Rectal smooth muscle tissue (tissue), 1 donor: ENCODE measurements around the gene STRADA.

Experiments used
- H3K27ac ChIP-seq: one replicate; pipeline ENCODE4 v1.7.0; 2013; ENCODE audit warnings: low read depth, low read length, inconsistent platforms
- H3K27me3 ChIP-seq: one replicate; pipeline ENCODE4 v1.7.0; 2013; ENCODE audit warnings: low read length; ENCODE audit not compliant: control insufficient read depth, insufficient read depth
- H3K36me3 ChIP-seq: one replicate; pipeline ENCODE4 v1.7.0; 2013; ENCODE audit warnings: low read length; ENCODE audit not compliant: control insufficient read depth, insufficient read depth
- H3K4me1 ChIP-seq: one replicate; pipeline ENCODE4 v1.7.0; 2013; ENCODE audit warnings: low read length; ENCODE audit not compliant: control insufficient read depth, insufficient read depth
- H3K4me3 ChIP-seq: one replicate; pipeline ENCODE4 v1.7.0; 2013; ENCODE audit warnings: low read length
- H3K9ac ChIP-seq: one replicate; pipeline ENCODE4 v1.7.0; 2013; ENCODE audit warnings: low read length

STRADA gene

GRCh38 chr17:63685041-63685440 lies 56.6 kb downstream of the STRADA start:
- Histone ChIP-seq H3K9ac (no peak overlapping the region), H3K27ac (peak overlapping the region; percentile 18), H3K36me3 (peaks cover 21% of the 10 kb centered on the region), H3K4me1 (peaks cover 13% of the 10 kb centered on the region), H3K27me3 (no peaks in the 10 kb centered on the region), H3K4me3 (no peak overlapping the region)

- Histone ChIP-seq H3K27me3 (no peaks in the 10 kb centered on the region), H3K4me3 (no peak overlapping the region), H3K9ac (no peak overlapping the region), H3K36me3 (peaks cover 5% of the 10 kb centered on the region), H3K27ac (no peak overlapping the region), H3K4me1 (peaks cover 13% of the 10 kb centered on the region)
Measured at GRCh38 chr17:63682981-63683380, 58.6 kb downstream of the STRADA start.

- Histone ChIP-seq H3K27ac (no peak overlapping the region), H3K4me3 (no peak overlapping the region), H3K4me1 (peaks cover 13% of the 10 kb centered on the region), H3K27me3 (no peaks in the 10 kb centered on the region), H3K36me3 (peaks cover 5% of the 10 kb centered on the region), H3K9ac (no peak overlapping the region)
Measured at GRCh38 chr17:63682441-63682840, 59.2 kb downstream of the STRADA start.

GRCh38 chr17:63681530-63681929 lies 60.1 kb downstream of the STRADA start:
- no peak overlapping the region for H3K9ac ChIP-seq
- peaks cover 5% of the 10 kb centered on the region for H3K36me3 ChIP-seq
- no peaks in the 10 kb centered on the region for H3K27me3 ChIP-seq
- peaks cover 13% of the 10 kb centered on the region for H3K4me1 ChIP-seq
- H3K4me3 ChIP-seq = peak overlapping the region; percentile 7
- peak overlapping the region; percentile 12 for H3K27ac ChIP-seq

GRCh38 chr17:63680700-63681099 lies 60.9 kb downstream of the STRADA start:
- no peak overlapping the region for H3K9ac ChIP-seq
- H3K36me3 ChIP-seq = peaks cover 5% of the 10 kb centered on the region
- H3K4me1 ChIP-seq = peaks cover 17% of the 10 kb centered on the region
- H3K4me3 ChIP-seq = no peak overlapping the region
- no peaks in the 10 kb centered on the region for H3K27me3 ChIP-seq
- no peak overlapping the region for H3K27ac ChIP-seq

- Histone ChIP-seq H3K36me3 (peaks cover 5% of the 10 kb centered on the region), H3K4me1 (peaks cover 17% of the 10 kb centered on the region), H3K27me3 (no peaks in the 10 kb centered on the region), H3K27ac (no peak overlapping the region), H3K4me3 (no peak overlapping the region), H3K9ac (no peak overlapping the region)
Measured at GRCh38 chr17:63679214-63679613, 62.4 kb downstream of the STRADA start.

GRCh38 chr17:63676584-63676983 lies 65.0 kb downstream of the STRADA start:
- Histone ChIP-seq H3K27me3 (no peaks in the 10 kb centered on the region), H3K9ac (no peak overlapping the region), H3K4me3 (no peak overlapping the region), H3K27ac (no peak overlapping the region), H3K4me1 (peaks cover 15% of the 10 kb centered on the region), H3K36me3 (no peaks in the 10 kb centered on the region)

GRCh38 chr17:63675607-63676546 lies 65.7 kb downstream of the STRADA start:
- H3K4me1 ChIP-seq = peaks cover 10% of the 10 kb centered on the region
- H3K9ac ChIP-seq = no peak overlapping the region
- no peaks in the 10 kb centered on the region for H3K36me3 ChIP-seq
- H3K27ac ChIP-seq = peak overlapping the region; percentile 57
- H3K4me3 ChIP-seq = peak overlapping the region; percentile 14
- no peaks in the 10 kb centered on the region for H3K27me3 ChIP-seq

- H3K9ac ChIP-seq = no peak overlapping the region
- no peaks in the 10 kb centered on the region for H3K36me3 ChIP-seq
- no peaks in the 10 kb centered on the region for H3K27me3 ChIP-seq
- H3K4me1 ChIP-seq = peaks cover 10% of the 10 kb centered on the region
- H3K27ac ChIP-seq = peak overlapping the region; percentile 57
- H3K4me3 ChIP-seq = no peak overlapping the region
Measured at GRCh38 chr17:63675231-63675606, 66.4 kb downstream of the STRADA start.

- H3K9ac ChIP-seq = no peak overlapping the region
- H3K27me3 ChIP-seq = no peaks in the 10 kb centered on the region
- H3K27ac ChIP-seq = no peak overlapping the region
- H3K36me3 ChIP-seq = peaks cover 2% of the 10 kb centered on the region
- H3K4me1 ChIP-seq = peaks cover 10% of the 10 kb centered on the region
- H3K4me3 ChIP-seq = no peak overlapping the region
Measured at GRCh38 chr17:63672856-63673255, 68.7 kb downstream of the STRADA start.

- Histone ChIP-seq H3K9ac (no peak overlapping the region), H3K36me3 (peaks cover 8% of the 10 kb centered on the region), H3K27ac (no peak overlapping the region), H3K4me1 (no peaks in the 10 kb centered on the region), H3K4me3 (no peak overlapping the region), H3K27me3 (no peaks in the 10 kb centered on the region)
Measured at GRCh38 chr17:63665527-63666214, 75.9 kb downstream of the STRADA start.

GRCh38 chr17:63659850-63660249 lies 81.7 kb downstream of the STRADA start:
- Histone ChIP-seq H3K27me3 (no peaks in the 10 kb centered on the region), H3K4me3 (no peak overlapping the region), H3K4me1 (no peaks in the 10 kb centered on the region), H3K9ac (no peak overlapping the region), H3K36me3 (peaks cover 6% of the 10 kb centered on the region), H3K27ac (no peak overlapping the region)
